OCI-LY1 (cell line): ENCODE measurements around the gene SIRT5.
A peak's percentile ranks its signal among the peaks of the same experiment; 100 is the strongest.

Experiments
- CTCF ChIP-seq: fragments of 200-600 bp; sonication (generic), shearing (Covaris generic); IDR thresholded peaks from 2 replicates; pipeline ENCODE4 v1.5.1; 2017; ENCODE audit warnings: mild to moderate bottlenecking, antibody characterized with exemption, low read length, moderate library complexity, mixed read lengths
- EZH2 ChIP-seq: fragments of 200-600 bp; sonication (generic), shearing (Covaris generic); IDR thresholded peaks from 2 replicates; pipeline ENCODE4 v1.8.0; 2017; ENCODE audit warnings: borderline replicate concordance, mixed run types, mild to moderate bottlenecking, antibody characterized with exemption, low read length, moderate library complexity, mixed read lengths

GRCh38 chr6:13574571-13575376 is at the start of gene SIRT5:
- TF ChIP-seq CTCF: peak; percentile 90; the same call in 1 of the 2 replicates
- no peak for TF ChIP-seq EZH2
